IPS DF 6.9 (cell line): ENCODE measurements around the gene B4GALT7.
"Not testable (repeated sequence)": the region's sequence is repeated elsewhere in the genome, so short reads cannot be mapped to it uniquely, and the experiment has no call there.

Source experiments
- DNase-seq: peaks from one replicate; pipeline ENCODE4 v3.0.0-alpha.2; 2013; ENCODE audit warnings: low read depth, low spot score
- H3K27ac ChIP-seq: one replicate; pipeline ENCODE4 v1.5.1; 2013; ENCODE audit warnings: low read length, control low read depth
- H3K27me3 ChIP-seq: 2 replicates; pipeline ENCODE4 v1.6.1; 2013; ENCODE audit warnings: mild to moderate bottlenecking, low read length; ENCODE audit not compliant: control insufficient read depth, insufficient read depth
- H3K36me3 ChIP-seq: 2 replicates; pipeline ENCODE4 v1.6.1; 2013; ENCODE audit warnings: low read length; ENCODE audit not compliant: control insufficient read depth, insufficient read depth
- H3K4me1 ChIP-seq: 2 replicates; pipeline ENCODE4 v1.6.1; 2013; ENCODE audit warnings: low read length; ENCODE audit not compliant: control insufficient read depth, insufficient read depth
- H3K4me3 ChIP-seq: 2 replicates; pipeline ENCODE4 v1.5.1; 2013; ENCODE audit warnings: mild to moderate bottlenecking, low read length
- H3K9me3 ChIP-seq: 2 replicates; pipeline ENCODE4 v1.6.1; 2013; ENCODE audit warnings: low read length, inconsistent platforms; ENCODE audit not compliant: control insufficient read depth, insufficient read depth
- WGBS: extraction: QIAGEN DNeasy Blood & Tissue Kit; methylation state at CpG from one replicate; pipeline ENCODE4 v1.1.7; 2013; ENCODE audit warnings: mixed read lengths, missing lambda C conversion rate; ENCODE audit not compliant: insufficient read length, insufficient coverage; 5-methylcytosine and 5-hydroxymethylcytosine counted together

Gene B4GALT7

GRCh38 chr5:177651235-177651634, 51.3 kb downstream of the B4GALT7 start:
- H3K4me1 ChIP-seq, H3K9me3 ChIP-seq, H3K27me3 ChIP-seq, DNase-seq, H3K4me3 ChIP-seq, H3K27ac ChIP-seq, H3K36me3 ChIP-seq: not testable (repeated sequence)
- no CpG with 5 or more reads among the region's 2 CpGs for WGBS

- no CpG with 5 or more reads among the region's 2 CpGs for WGBS
- H3K27ac ChIP-seq, H3K36me3 ChIP-seq, DNase-seq, H3K4me1 ChIP-seq, H3K9me3 ChIP-seq, H3K4me3 ChIP-seq, H3K27me3 ChIP-seq: not testable (repeated sequence)
Observed at GRCh38 chr5:177657846-177658245, 57.9 kb downstream of the B4GALT7 start.

- not testable (repeated sequence) for H3K36me3 ChIP-seq, H3K4me1 ChIP-seq, H3K9me3 ChIP-seq, H3K27ac ChIP-seq, H3K4me3 ChIP-seq, DNase-seq, H3K27me3 ChIP-seq
- no CpG with 5 or more reads among the region's 3 CpGs for WGBS
Observed at GRCh38 chr5:177658542-177658941, 58.6 kb downstream of the B4GALT7 start.
